Activated CD4-positive, alpha-beta T cell treated with anti-CD3 and anti-CD28 coated beads, Interleukin-2, amount 10 ng/mL, durations not matched to agents 24 days and 14 days (primary cell): Measurements from ENCODE around the gene DCAF17. TPM values are rescaled to one million over a fixed set of nuclear protein-coding genes. Genes with fewer than 3 reads are reported as not detected.

Experiments
- DNase-seq: peaks from one replicate; pipeline ENCODE4 v3.0.0; 2022
- H3K27ac Mint-ChIP-seq: one replicate; pipeline ENCODE4 v1.8.0; 2022; ENCODE audit warnings: mild to moderate bottlenecking, mixed read lengths
- H3K27me3 Mint-ChIP-seq: one replicate; pipeline ENCODE4 v1.8.0; 2022; ENCODE audit warnings: mixed read lengths
- H3K36me3 Mint-ChIP-seq: one replicate; pipeline ENCODE4 v1.8.0; 2022; ENCODE audit warnings: low read depth, mild to moderate bottlenecking, mixed read lengths
- H3K4me1 Mint-ChIP-seq: one replicate; pipeline ENCODE4 v1.8.0; 2021; ENCODE audit warnings: mixed read lengths
- H3K4me3 Mint-ChIP-seq: one replicate; pipeline ENCODE4 v1.8.0; 2022; ENCODE audit warnings: mild to moderate bottlenecking, moderate library complexity, mixed read lengths
- H3K9me3 Mint-ChIP-seq: one replicate; pipeline ENCODE4 v1.8.0; 2021; ENCODE audit warnings: mixed read lengths
- intact Hi-C: fragments of 100-400 bp; cut with micrococcal nuclease; formaldehyde crosslinking; loops from one replicate; pipeline ENCODE4 v1.15.1; 2023
- total RNA-seq: library from RNA; stranded (reverse); gene quantifications from 2 replicates; pipeline ENCODE4 v1.2.3, GENCODE V29; 2022

Gene DCAF17
- total RNA-seq, 1 donor from 2014 or later, result 27.3 TPM

DNA sequence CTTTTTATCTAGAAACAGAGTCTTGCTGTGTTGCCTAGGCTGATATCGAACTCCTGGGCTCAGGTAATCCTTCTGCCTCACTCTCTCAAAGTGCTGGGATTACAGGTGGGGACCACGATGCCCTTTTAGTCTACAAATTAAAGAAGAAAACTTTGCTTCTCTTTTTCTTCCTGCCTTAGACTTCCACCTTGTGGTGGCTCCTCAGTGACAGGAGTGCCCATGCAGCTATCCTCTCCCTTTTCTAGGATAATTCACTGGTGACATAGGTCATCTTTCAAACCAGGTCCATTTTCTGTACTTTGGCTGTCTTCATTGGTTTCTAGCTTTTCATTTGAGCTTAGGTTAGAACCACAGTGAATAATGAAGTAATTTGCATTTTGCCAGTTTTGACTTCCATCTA, 13.6 kb downstream of the DCAF17 start:
- Mint-ChIP-seq H3K27me3 (no peaks in the 10 kb centered on the region), H3K4me3 (no peak overlapping the region), H3K9me3 (no peaks in the 10 kb centered on the region), H3K4me1 (no peaks in the 10 kb centered on the region), H3K27ac (no peak overlapping the region), H3K36me3 (peaks cover 32% of the 10 kb centered on the region)
- no peak for DNase-seq
- intact Hi-C loops, result loop anchor here (1.0 kb wide), 1 partner anchor 474 kb away; no protein-coding TSS in a partner anchor

DNA sequence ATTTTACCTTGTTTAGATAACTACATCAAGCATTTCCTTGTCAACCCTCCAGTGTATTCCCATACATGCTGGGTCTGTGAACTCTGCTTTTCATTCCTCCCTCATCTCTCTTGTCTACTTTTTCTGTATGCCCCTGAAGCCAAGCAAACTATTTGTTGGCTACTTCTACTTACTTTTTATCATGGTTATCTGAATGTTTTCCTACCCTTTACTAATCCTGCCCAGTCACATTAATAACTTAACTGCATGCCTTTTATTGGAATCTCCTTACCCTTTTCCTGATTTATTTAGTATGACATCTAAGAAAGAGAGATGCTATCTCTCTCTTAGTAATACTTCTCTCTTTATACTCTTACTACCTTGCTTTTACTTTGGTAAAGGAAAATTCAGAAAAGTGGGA, 17.0 kb downstream of the DCAF17 start:
- DNase-seq, result no peak
- H3K4me3 Mint-ChIP-seq, result no peak overlapping the region
- H3K27me3 Mint-ChIP-seq, result no peaks in the 10 kb centered on the region
- intact Hi-C loops, result no loop called here
- no peaks in the 10 kb centered on the region for H3K4me1 Mint-ChIP-seq
- no peak overlapping the region for H3K27ac Mint-ChIP-seq
- peaks cover 45% of the 10 kb centered on the region for H3K36me3 Mint-ChIP-seq
- peaks cover 7% of the 10 kb centered on the region for H3K9me3 Mint-ChIP-seq

DNA sequence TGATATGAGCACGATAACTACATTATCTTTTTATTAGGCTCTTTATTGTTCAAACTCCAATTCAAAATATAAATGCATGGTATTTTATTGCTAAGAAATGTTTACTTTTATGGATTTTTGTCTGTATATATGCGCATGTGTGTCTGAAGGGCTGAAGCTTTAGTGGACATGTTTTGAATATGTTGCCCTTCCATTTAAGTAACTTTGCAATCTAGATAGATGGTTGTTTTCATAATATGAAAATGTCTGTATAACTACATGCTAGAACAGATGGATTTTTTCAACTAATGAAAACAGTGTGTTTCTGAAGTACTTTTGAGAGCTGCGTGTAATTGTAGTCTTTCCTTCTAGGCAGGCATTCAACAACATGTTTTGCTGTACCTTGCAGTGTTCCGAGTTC, 18.7 kb downstream of the DCAF17 start:
- intact Hi-C loops, result no loop called here
- Mint-ChIP-seq H3K9me3 (peaks cover 14% of the 10 kb centered on the region), H3K36me3 (peaks cover 48% of the 10 kb centered on the region), H3K4me3 (no peak overlapping the region), H3K27ac (no peak overlapping the region), H3K27me3 (no peaks in the 10 kb centered on the region), H3K4me1 (no peaks in the 10 kb centered on the region)
- DNase-seq, result no peak

DNA sequence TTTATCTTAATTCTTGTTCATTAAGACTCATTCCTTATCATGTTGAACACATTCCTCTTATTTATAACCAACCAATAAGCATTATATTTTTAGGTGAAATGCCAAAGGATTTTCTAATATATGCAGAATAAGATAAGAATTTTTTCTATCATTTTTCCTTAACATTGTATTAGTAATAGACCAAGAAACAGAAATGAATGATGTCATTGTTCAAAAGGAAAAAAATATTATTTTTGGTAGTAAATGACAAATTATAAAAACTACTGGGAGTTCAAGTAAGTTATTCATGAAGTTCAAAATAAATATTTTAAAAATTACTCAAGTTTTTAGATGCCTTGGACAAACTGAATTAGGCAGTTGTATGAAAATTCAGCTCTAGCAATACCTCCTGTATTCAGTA, 25.5 kb downstream of the DCAF17 start:
- DNase-seq, result no peak
- H3K36me3 Mint-ChIP-seq, result peaks cover 52% of the 10 kb centered on the region
- no peak overlapping the region for H3K27ac Mint-ChIP-seq
- no peak overlapping the region for H3K4me3 Mint-ChIP-seq
- H3K9me3 Mint-ChIP-seq, result peaks cover 14% of the 10 kb centered on the region
- H3K27me3 Mint-ChIP-seq, result no peaks in the 10 kb centered on the region
- intact Hi-C loops, result no loop called here
- H3K4me1 Mint-ChIP-seq, result no peaks in the 10 kb centered on the region

DNA sequence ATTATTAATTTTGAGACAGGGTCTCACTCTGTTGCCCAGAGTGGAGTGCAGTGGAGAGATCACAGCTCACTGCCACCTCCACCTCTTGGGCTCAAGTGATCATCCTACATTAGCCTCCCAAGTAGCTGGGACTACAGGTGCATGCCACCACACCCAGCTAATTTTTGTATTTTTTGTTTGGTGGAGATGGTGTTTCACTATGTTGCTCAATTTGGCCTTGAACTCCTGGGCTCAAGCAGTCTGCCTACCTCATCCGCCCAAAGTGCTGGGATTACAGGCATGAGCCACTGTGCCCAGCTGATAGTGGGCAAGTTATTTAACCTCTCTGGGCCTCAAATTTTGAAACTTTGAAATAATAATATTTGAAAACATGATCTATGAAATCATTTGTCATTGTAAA, 26.5 kb downstream of the DCAF17 start:
- no peak overlapping the region for H3K27ac Mint-ChIP-seq
- no peaks in the 10 kb centered on the region for H3K27me3 Mint-ChIP-seq
- H3K36me3 Mint-ChIP-seq, result peaks cover 45% of the 10 kb centered on the region

DNA sequence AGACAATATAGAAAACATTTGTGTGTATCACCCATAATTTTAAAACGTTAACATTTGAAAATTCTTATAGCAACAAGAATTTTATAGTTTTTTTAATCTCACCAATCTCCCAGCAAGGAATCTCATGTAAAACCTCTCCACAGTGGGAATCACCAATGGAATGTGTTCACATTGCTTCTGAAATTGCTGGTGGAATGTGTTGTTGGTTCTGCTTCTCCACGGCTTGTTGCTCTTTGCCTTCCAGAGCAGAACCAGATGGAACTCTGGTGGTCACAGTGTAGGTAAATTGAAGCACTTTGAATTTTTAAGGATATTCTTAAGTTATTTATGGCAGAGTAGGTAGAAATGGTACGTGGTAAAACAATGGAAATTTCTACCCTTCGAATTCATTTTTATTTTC, 35.1 kb downstream of the DCAF17 start:
- no peaks in the 10 kb centered on the region for H3K4me1 Mint-ChIP-seq
- H3K27me3 Mint-ChIP-seq, result no peaks in the 10 kb centered on the region
- H3K36me3 Mint-ChIP-seq, result peaks cover 24% of the 10 kb centered on the region
- intact Hi-C loops, result no loop called here
- H3K4me3 Mint-ChIP-seq, result no peak overlapping the region
- H3K27ac Mint-ChIP-seq, result no peak overlapping the region
- no peak for DNase-seq
- H3K9me3 Mint-ChIP-seq, result no peaks in the 10 kb centered on the region

More for the DNA sequence above, 26.5 kb downstream of the DCAF17 start:
- intact Hi-C loops, result no loop called here
- Mint-ChIP-seq H3K4me3 (no peak overlapping the region), H3K9me3 (peaks cover 10% of the 10 kb centered on the region), H3K4me1 (no peaks in the 10 kb centered on the region)
- DNase-seq, result no peak

DNA sequence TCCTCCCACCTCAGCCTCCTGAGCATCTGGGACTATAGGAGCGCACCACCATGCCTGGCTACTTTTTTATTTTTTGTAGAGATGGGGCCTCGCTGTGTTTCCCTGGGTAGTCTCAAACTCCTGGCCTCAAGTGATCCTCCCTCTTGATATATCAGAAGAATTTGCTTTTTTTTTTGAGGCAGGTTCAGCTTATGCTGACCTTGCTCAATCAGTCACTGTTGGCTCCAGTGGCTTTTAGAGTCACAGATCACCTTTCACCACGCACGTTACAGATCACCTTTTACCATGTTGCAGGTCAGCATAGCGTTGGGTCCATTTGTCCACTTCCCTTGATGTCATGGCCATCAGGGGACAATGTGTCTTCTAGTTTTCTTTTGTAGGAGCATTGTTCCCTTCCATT, 36.1 kb downstream of the DCAF17 start:
- no peak for DNase-seq
- peaks cover 31% of the 10 kb centered on the region for H3K36me3 Mint-ChIP-seq
- no peaks in the 10 kb centered on the region for H3K9me3 Mint-ChIP-seq
- H3K4me1 Mint-ChIP-seq, result peaks cover 3% of the 10 kb centered on the region
- no peaks in the 10 kb centered on the region for H3K27me3 Mint-ChIP-seq
- intact Hi-C loops, result no loop called here
- no peak overlapping the region for H3K27ac Mint-ChIP-seq
- no peak overlapping the region for H3K4me3 Mint-ChIP-seq

DNA sequence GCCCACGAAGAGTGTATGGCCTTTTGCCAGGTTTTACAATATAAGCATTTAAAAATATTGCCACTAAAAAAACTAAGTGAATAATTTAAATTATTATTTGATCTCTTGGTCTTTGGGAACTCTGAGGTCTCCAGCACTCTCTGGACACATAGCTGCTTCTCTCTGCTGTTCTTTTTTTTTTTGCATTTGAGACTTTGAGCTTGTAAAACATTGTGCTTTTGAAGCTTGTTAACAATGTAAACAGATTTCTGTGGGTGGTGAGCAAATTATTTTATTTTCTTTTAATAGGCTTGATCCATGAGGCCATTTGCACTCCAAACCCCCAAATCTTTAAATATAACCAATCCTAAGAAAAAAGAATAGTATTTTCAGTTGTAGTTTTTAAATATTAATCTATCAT, 42.0 kb downstream of the DCAF17 start:
- Mint-ChIP-seq H3K9me3 (no peaks in the 10 kb centered on the region), H3K4me1 (peaks cover 7% of the 10 kb centered on the region), H3K27me3 (no peaks in the 10 kb centered on the region), H3K4me3 (no peak overlapping the region), H3K27ac (no peak overlapping the region), H3K36me3 (peaks cover 36% of the 10 kb centered on the region)
- DNase-seq, result no peak
- intact Hi-C loops, result no loop called here

DNA sequence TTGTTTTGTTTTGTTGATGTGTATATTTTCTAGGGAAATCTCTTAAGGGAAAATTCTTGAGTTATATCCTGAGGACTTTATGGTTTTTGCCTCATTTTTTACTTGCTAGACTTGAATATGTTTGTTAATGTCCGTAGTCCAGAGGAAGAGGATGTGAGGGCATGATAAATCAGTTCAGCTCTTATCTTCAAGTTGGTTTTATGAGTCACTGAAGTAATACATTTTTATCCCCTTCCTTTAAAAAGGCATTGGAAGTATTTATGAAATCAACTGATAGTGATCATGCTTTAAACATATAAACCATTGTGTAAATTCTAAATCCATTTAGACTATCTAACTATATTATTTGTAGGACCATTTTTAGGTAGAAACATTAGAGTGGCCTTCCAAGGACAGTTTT, 44.3 kb downstream of the DCAF17 start:
- no peak overlapping the region for H3K27ac Mint-ChIP-seq
- no peak overlapping the region for H3K4me3 Mint-ChIP-seq
- peaks cover 9% of the 10 kb centered on the region for H3K4me1 Mint-ChIP-seq
- intact Hi-C loops, result no loop called here
- no peaks in the 10 kb centered on the region for H3K9me3 Mint-ChIP-seq
- peaks cover 38% of the 10 kb centered on the region for H3K36me3 Mint-ChIP-seq
- no peaks in the 10 kb centered on the region for H3K27me3 Mint-ChIP-seq
- DNase-seq, result no peak

DNA sequence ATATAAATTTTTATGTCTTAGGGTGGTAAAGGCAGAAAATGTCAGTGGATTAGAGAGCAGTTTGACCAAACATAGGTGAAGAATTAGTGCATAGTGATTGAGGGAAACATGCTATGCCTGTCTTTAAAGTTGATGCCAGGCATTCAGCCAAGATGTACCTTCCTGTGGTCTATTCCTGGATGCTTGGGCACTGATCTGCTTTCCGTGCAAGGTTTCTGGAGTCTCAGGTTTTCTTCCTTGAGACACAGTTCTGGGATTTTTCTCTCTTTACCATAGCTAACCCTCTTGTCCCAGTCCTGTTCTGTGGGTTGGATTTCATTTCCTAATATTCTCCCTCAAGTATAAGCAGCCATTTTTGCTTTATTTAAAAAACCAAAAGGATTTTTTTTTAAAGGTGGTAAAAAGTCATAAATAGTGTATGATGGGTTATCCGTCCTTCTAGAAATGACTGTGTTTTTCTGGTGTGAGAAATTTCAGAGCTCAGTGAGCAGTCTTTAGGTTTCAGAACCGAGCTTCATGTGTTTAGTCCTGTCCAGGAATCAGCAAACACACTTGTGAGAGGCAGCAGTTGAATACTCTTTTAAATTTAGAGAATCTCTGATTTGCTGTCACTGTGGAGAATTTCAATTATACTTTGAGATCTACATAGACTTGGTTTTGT, 45.3 kb downstream of the DCAF17 start:
- no peak overlapping the region for H3K4me3 Mint-ChIP-seq
- no peaks in the 10 kb centered on the region for H3K27me3 Mint-ChIP-seq
- DNase-seq, result no peak
- no peaks in the 10 kb centered on the region for H3K9me3 Mint-ChIP-seq
- peaks cover 32% of the 10 kb centered on the region for H3K36me3 Mint-ChIP-seq
- H3K4me1 Mint-ChIP-seq, result peaks cover 8% of the 10 kb centered on the region
- no peak overlapping the region for H3K27ac Mint-ChIP-seq
- intact Hi-C loops, result no loop called here

DNA sequence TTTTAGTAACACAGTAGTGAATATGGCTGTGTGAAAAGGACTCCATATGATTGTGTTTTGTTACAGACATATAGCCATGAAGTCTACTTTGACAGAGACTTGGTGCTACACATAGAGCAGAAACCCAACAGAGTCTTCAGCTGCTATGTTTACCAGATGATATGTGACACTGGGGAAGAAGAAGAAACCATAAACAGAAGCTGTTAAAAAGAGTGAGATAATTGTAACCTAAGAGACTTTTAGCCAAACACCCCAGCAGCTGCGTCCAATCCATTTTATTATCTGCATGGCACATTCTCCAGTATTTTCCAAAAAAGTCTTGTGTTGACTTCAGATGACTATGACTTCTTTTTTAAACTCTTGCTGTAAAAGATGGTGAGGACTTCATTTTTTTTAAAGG, 46.9 kb downstream of the DCAF17 start:
- Mint-ChIP-seq H3K4me1 (peaks cover 13% of the 10 kb centered on the region), H3K4me3 (no peak overlapping the region), H3K36me3 (peaks cover 33% of the 10 kb centered on the region), H3K9me3 (no peaks in the 10 kb centered on the region), H3K27me3 (no peaks in the 10 kb centered on the region), H3K27ac (no peak overlapping the region)
- no peak for DNase-seq
- intact Hi-C loops, result no loop called here

DNA sequence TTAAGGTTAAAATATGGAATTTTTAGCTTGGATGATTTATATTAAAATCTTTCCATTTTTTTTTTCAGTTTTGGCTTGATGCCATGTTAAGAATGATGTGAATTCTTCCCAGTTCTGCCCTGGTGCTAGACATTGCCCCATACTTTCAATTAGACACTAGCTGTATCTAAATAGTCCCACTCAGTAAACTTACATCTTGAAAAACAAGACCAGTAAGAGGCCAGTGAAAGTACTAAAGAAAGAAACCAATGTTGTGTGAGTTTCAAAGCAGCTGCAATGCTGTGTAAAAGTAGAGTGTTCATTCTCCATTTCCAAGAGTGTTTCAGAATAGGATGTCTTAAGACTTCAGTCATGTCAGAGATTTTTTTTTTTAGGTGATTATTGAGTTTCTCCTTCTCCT, 48.3 kb downstream of the DCAF17 start:
- Mint-ChIP-seq H3K9me3 (no peaks in the 10 kb centered on the region), H3K4me1 (peaks cover 13% of the 10 kb centered on the region), H3K4me3 (no peak overlapping the region), H3K36me3 (peaks cover 32% of the 10 kb centered on the region), H3K27ac (no peak overlapping the region), H3K27me3 (no peaks in the 10 kb centered on the region)
- no peak for DNase-seq
- intact Hi-C loops, result no loop called here

DNA sequence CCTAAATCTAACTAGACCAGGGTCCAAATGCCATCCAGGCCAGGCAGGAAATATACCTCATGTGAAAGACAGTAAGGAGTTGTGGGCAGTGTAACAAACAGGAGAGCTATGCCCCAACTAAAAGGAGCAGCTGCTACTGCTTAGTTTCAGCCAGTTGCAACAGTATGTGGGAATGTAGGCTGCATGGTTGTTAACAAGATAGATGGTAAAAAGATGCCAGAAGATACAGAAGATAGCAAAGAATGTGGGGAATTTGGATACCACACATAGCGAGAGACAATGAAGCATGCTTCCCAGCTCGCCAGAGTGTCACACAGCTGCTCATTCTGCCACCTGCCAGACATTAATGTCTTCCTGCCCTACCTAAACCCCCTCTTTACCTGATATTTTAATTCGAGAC, 48.9 kb downstream of the DCAF17 start:
- no peak overlapping the region for H3K27ac Mint-ChIP-seq
- no peak overlapping the region for H3K4me3 Mint-ChIP-seq
- intact Hi-C loops, result no loop called here
- peaks cover 13% of the 10 kb centered on the region for H3K4me1 Mint-ChIP-seq
- DNase-seq, result no peak
- H3K27me3 Mint-ChIP-seq, result no peaks in the 10 kb centered on the region
- no peaks in the 10 kb centered on the region for H3K9me3 Mint-ChIP-seq
- peaks cover 27% of the 10 kb centered on the region for H3K36me3 Mint-ChIP-seq

DNA sequence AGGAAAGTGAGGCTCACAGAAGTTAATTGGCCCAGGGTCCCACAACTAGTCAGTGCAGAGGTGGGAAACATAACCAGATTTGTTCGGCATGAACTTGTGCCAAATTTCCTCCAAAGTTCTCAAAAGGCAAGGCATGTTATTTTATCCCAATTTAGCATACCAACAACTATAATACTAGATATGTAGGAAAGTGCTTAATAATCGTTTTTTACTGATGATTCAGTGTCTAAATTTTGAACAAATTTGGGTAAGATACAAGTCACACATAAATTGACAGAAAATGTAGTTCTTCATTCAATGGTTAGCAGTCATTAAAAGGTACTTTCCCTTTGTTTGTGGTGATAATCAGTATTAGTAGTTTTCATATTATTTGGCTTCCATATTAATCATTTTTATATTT, 49.8 kb downstream of the DCAF17 start:
- Mint-ChIP-seq H3K27me3 (no peaks in the 10 kb centered on the region), H3K4me1 (peaks cover 13% of the 10 kb centered on the region), H3K4me3 (no peak overlapping the region), H3K36me3 (peaks cover 24% of the 10 kb centered on the region), H3K27ac (no peak overlapping the region), H3K9me3 (no peaks in the 10 kb centered on the region)
- no peak for DNase-seq
- intact Hi-C loops, result no loop called here

DNA sequence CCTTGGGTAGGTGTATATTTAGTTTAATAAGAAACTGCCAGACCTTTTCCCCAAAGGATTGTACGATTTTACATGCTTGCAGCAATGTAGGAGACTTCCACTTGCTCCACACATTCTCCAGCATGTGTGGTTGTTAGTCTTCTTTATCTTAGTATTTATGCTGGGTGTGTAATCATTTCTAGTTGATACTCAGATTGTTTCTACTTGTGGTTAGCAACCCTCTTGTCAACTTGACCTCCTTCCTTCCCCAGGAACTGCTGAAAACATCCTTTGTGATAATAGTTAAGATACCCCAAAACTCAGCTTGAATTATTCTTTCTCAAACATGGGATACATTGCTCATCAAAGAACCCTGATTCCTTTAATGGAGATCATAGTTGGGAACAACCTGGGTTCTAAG, 51.1 kb downstream of the DCAF17 start:
- H3K27ac Mint-ChIP-seq, result peak overlapping the region; percentile 32

More for the DNA sequence above, 51.1 kb downstream of the DCAF17 start:
- DNase-seq, result no peak
- Mint-ChIP-seq H3K9me3 (no peaks in the 10 kb centered on the region), H3K27me3 (no peaks in the 10 kb centered on the region), H3K36me3 (peaks cover 20% of the 10 kb centered on the region), H3K4me3 (no peak overlapping the region), H3K4me1 (peaks cover 9% of the 10 kb centered on the region)
- intact Hi-C loops, result no loop called here
